Left renal pelvis (tissue), 4 donors: ENCODE measurements around the gene LENEP. TPM values are rescaled to one million over a fixed set of nuclear protein-coding genes. Genes with fewer than 3 reads are reported as not detected.

ENCODE experiments used
- DNase-seq, 4 donors: peaks; one replicate each; pipeline ENCODE4 v3.0.0-alpha.2; 2013; ENCODE audit warnings: low read depth in 4 of 4, low spot score in 3 of 4
- polyA plus RNA-seq, 4 donors: library from polyadenylated mRNA; unstranded; fragments of 120-200 nt; gene quantifications; one replicate each; pipeline ENCODE4 v1.2.1, GENCODE V29; 2013; ENCODE audit not compliant: insufficient read length in 4 of 4

LENEP gene
- polyA plus RNA-seq, 4 donors: 0.30 to 0.73 (median 0.50) TPM; not detected in 1

DNA sequence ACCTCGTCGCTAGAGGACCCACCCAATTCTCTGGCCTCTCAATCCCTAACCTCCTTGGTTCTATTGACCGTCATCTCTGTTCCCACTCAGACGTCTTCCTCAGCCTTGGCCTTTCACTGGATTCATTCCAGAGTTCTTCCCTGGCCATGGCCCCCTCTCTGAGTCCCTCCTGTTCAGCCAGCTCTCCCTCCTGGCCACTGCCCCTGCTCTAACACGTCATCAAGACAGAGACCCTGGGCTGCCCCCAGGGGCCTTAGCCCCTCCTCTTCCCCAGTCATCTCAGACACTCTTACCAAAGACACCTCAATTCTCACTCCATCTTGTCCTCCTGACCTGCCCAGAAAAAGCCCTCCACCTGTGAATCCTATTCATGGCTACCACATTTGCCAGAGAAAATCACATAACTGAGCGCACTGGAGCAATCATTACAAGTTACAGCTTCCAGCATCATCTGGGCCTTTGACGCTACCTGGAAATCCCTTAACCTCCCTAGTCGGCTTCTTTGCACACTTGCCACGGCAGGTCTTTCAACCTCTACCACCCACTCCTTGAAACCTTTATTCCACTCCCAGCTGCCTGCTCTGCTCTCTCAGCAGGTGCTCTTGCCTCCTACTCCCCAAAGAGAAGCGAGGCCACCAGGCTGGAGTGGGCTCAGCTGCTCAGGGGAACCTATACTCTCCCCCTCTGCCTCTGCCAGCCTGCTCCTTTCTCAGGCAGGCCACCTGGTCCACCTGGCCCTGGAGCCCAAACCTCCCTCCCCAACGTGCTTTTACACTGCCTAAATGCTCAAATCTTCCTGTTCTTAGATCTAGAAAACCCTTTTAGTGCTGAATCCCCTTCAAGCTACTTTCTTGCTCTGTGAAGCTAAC, 26.2 kb downstream of the LENEP start:
- no peak for DNase-seq

DNA sequence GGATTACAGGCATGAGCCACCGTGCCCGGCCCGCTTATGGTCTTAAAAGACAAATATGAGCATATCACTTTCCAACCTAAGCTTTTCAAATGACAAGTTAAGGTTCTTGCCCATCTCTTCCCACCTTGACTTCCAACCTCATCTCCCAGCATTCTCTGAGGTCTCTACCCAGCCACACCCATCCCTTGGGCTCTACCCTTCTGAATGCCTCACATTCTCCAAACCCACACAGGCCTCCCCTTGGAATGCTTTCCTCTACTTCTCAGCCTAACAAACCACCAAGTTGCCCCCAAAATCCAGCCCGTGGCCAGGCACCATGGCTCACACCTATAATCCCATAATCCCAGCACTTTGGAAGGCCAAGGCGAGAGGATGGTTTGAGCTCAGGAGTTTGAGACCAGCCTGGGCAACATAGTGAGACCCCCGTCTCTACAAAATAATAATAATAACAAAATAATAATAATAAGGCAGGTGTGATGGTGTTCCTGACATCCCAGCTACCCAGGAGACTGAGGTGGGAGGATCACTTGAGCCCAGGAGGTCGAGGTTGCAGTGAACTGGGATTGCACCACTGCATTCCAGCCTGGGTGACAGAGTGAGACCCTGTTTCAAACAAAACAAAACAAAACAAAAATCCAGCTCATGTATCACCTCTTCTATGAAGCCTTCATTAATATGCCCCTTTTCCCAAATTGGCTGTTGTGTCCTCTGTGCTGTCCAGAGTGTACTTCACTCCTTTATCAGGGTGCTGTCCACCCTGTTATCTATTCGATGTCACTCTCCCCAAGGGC, 28.9 kb downstream of the LENEP start:
- DNase-seq: no peak

GRCh38 chr1:155022927-155023236, 29.5 kb downstream of the LENEP start:
- no peak for DNase-seq

GRCh38 chr1:155023627-155024026, 30.2 kb downstream of the LENEP start:
- DNase-seq: no peak

DNA sequence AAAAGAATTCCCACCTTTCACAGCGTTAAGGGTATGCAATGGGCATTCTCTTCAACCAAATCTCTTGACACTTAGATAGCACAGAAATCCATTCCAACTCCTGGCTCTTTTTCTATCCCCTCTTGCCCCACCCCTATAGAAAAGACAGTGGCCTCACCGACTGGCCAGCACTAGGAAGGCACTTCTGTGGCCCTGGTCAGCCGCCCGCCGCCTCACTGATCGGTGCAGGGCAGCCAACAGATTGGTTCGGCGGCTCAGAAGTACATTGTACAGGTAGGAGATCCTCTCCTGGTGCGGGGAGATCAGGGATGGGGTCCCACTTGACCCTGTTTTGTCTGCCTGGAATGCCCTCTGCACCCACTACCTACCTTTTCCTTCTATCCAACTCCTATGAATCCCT, 30.9 kb downstream of the LENEP start:
- no peak for DNase-seq

DNA sequence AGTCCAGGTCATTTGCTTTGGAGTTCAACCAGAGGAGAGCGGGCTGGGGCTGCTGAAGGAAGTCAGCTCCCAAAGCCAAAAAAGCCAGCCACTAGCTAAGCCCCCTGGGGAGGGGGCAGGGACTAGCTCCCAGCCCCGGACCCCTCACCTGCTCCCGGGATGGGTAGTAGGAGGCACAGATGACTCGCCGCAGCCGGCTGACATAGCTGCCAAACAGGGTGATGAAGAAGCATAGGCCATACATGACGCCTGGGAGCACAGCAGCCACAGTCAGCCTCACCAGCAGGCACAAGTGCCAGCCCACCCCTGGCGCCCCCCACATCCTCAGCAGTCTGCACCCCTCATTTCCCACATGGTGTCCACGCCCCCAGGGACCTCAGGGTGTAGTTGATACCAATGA, 32.8 kb downstream of the LENEP start:
- DNase-seq: no peak

GRCh38 chr1:155026588-155026987, 33.2 kb downstream of the LENEP start:
- DNase-seq: no peak

DNA sequence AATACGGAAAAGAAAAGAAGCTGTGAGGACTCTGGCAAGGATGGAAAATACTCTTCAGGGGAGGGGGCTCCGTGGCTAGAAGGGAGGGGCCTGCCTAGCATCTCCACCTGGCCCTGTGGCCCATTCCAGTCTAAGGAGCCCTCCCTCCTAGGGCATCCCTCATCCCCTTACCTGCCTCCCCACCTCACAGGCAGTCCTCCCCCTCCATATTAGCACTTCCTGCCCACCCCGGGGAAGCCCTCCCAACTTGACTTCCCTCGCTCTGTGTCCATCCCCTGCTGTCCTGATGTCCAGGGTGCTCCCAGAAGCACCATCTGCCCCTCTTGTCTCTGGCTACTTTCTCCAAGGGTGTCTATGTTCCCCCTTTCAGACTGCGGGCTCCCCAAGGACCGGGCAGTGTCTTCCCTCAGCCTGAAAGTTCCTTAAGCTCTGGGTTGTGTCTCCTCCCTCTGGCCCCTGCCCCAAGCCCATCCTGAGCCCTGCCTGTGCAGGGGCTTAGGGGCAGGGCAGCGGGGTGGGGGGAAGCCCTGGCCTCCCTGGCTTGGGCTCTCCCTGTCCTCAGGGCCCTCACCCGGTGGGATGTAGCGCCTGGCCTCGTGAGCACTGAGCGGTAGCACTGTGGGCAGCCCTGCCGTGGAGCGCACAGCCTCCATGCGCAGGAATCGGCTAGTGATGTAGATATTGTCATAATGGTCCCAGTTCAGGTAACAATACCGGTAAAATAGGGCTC, 36.3 kb downstream of the LENEP start:
- DNase-seq: no peak

DNA sequence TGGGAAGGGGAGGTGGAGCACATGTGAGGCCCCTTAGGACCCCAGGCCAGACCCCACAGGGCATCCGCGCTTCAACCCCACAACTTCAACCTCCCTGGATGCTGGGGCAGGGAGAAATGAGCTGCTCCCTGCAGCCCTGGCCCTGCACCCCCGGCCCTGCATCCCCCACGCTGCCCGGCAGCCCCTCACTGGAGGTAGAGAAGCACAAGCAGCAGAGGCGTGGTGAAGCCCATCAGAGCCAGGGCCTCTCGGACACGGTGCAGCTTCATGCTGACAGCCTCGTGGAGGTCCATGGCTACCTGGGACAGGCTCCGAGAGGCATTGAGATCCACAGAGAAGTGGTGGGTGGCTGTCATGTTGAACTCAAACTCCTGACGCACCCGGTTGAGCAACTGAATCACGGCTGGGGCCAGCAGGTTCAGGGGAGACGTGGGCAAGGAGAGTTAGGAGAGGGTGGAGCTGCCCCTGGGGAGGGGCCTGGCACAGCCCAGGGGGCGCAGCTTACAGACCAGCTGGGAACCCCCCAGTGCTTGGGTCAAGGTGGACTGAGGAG, 36.9 kb downstream of the LENEP start:
- DNase-seq: no peak

DNA sequence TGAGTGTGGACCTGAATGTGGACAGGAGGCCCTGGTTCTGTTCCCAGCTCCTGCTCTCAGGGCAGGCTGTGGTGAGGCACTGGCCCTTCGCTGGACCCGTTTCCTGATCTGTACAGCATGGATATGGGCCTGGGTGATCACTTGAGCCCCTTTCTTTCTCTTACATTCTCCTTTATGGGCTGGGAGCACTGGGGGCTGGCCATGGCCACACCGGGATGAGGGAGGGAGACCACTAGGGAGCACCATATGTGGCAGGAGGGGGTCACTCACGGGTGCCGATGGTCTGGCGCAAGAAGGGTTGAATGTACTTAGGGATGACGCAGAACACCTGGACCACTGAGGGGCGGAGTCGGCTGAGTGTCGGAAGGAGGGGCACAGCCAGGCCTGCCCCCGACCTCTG, 37.5 kb downstream of the LENEP start:
- DNase-seq: no peak

GRCh38 chr1:155032886-155033285, 39.5 kb downstream of the LENEP start:
- no peak for DNase-seq

GRCh38 chr1:155033524-155033923, 40.1 kb downstream of the LENEP start, which contains the start of the genes DCST1 and DCST2:
DCST1 (plus strand) TSS chr1:155033824; CDS start chr1:155034037, 213 bp downstream.
DCST2 (minus strand) TSS chr1:155033781; CDS start chr1:155033701, 80 bp downstream.
- no peak for DNase-seq

- DNase-seq: no peak
Observed at GRCh38 chr1:155034318-155035208, 41.2 kb downstream of the LENEP start.

DNA sequence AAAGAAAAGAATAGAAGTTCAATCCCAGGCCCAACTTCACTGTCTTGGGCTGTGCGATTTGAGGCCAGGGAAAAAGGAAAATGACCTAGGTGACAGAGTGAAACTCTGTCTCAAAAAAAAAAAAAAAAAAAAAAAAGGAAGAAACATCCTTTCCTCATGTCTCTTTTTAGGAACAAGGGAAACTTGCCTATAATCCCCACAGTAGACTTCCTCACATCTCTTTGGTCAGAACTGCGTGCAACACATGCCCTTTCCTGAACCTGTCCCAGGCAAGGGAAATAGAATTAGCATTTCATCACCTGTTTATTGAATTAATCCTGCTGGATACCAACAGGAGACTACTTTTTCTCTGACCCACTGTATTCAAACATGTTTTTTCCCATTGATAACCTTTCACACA, 42.5 kb downstream of the LENEP start:
- DNase-seq: no peak

DNA sequence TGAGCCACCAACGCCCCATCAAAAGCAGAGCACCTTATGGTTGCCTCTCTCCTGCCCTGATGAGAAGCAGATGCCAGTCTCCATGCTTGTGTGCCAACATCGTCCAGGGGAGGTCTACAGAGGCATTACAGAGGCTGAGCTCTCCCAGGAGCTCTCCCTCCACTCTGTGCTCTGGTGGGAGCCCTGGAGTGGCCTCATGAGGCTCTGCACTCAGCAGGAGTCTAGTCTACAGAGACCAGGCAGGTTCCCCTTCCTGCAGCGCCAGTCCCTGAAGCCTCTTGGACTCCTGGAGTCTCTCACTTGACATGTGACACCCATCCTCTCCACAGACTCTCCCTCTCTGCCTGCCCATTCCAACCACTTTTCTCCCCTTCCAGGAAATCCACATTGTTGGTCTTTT, 43.7 kb downstream of the LENEP start:
- DNase-seq: no peak

DNA sequence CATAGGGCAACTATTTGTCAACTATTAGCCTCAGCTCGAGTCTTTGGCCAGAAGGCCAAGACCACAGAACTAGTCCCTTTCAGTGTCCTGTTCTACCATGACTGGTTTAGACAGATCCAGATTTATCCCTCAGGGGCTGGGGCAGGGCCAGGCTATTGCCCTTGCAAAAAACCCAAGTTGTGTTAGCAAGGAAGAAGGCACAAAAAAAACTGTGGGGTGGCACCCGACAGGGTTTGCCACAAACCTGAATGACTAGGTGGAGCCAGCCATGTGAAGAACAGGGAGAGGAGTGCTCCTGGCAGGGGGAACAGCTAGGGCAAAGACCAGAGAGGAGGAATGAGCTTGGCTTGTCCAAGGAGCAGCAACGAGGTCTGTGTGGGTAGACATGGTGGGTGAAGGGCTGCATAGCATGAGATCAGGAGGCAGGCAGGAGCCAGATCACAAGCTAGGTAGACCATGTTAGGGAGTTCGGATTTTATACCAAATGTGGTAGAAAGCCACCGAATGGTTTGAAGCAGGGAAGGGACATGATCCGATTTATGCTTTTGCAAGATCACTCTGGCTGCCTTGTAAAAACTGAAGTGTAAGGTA, 44.6 kb downstream of the LENEP start:
- no peak for DNase-seq

GRCh38 chr1:155038602-155039307, 45.4 kb downstream of the LENEP start:
- DNase-seq: no peak

- DNase-seq: no peak
Observed at GRCh38 chr1:155039308-155039669, 45.9 kb downstream of the LENEP start.
